CD4-positive, alpha-beta T cell treated with Interferon gamma for 1 hour (primary cell): Measurements from ENCODE around the gene HM13.
"Not testable (repeated sequence)": the region's sequence is repeated elsewhere in the genome, so short reads cannot be mapped to it uniquely, and the experiment has no call there.

Source experiments
- DNase-seq: peaks from one replicate; pipeline ENCODE4 v3.0.0-alpha.2; 2020

The HM13 gene

DNA sequence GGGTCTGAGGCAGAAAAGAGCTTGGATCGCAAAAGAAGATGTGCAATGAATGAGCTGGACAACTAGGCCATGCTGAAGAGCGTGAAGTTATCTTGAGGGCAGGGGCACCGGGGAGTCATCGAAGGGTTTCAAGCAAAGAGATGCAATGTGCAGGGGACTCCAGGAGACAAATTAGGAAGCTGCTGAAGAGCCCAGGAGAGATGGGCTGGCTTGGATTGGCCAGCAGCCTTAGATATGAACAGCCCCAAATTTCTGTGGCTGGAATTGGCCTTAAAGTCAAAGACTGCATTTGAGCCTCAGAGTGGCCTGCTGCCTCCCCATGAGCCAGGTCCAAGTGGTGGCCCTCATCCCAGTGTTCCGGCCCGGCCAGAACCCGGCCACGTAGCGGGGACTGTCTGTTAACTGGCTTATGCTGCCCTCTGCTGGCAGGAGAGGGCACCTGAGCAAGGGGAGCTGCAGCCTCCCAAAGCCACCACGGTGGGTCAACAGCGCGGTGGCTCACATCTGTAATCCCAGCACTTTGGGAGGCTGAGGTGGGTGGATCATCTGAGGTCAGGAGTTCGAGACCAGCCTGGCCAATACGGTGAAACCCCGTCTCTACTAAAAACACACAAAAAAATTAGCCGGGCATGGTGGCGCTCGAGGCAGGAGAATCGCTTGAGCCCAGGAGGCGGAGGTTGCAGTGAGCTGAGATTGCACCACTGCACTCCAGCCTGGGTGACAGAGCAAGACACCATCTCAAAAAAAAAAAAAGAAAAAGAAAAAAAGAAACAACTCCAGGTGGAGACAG lies 11.2 kb upstream of the HM13 start:
- DNase-seq = peak; percentile 68

DNA sequence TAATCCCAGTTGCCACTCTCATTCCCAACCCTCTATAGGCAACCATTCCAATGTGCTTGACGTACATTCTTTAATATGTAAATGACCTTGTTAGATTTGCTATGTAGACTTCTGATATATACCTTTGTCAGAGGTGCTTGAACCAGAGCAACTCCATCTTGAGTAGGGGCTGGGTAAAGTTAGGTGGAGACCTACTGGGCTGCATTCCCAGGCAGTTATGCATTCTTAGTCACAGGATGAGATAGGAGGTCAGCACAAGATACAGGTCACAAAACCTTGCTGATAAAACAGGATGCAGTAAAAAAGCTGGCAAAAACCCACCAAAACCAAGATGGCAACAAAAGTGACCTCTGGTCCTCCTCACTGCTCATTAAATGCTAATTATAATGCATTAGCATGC lies 8.3 kb upstream of the HM13 start:
- no peak for DNase-seq

DNA sequence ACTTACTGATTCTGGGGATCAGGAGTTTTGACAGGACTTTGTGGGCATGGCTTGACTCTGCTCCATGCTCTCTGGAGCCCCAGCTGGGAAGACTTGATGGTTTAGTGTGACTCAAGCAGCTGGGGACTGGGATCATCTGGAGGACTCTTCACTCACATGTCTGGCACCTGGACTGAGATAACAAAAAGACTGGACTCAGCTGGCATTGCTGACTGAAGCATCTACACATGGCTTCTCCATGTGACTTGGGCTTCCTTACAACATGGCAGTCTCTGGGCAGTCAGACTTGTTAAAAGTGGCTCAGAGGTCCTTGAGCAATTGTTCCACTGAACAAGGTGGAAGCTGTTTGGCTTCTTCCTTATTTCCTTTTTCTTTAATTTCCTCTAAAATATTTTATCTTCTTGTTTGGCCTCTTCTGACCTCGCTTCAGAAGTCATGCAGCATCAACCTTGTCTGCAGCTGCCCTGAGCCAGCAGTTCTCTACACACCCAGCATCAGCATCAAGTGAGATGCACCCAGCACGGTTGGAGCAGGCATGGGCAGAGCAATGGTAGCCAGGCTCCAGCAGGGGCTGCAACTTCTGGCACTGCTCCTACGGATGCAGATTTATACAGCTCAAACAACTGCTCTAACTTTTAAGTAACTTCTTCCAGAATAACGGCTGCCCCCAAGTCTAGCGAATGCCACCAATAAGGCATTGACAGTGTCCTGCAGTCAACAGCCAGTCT lies 5.6 kb upstream of the HM13 start:
- DNase-seq = no peak

DNA sequence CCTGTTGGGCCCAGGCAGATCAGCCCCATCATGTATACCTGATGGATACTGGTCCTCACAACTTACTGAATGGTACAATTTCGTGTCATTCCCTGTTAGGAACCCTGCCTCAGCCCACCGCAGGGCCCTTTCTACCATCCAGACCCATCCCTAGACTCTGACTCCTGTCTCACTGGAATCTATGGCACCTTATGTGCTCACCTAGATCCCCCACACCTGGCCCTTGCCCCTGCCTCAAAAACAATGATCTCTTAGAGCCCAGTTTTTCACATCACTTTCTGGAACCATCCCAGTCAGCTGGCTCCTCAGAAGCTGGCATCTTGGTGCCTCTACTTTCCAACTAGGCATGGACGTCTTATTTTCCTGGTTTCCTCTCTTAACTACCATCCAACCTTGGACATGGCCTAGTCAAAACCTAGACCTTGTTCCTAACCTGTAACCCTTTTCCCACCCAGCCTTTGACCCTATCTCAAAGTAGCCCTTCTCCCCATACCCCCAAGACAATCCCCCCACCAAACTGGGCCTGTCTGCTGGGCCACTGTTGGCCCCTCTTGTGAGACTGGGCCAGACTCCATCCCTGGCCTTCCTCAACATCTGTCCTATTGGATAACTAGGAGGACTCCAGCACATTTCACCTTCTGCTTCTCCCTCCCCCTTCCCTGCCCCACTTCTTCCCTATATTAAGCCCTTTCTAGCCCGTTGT lies 981 bp downstream of the HM13 start:
- no peak for DNase-seq

DNA sequence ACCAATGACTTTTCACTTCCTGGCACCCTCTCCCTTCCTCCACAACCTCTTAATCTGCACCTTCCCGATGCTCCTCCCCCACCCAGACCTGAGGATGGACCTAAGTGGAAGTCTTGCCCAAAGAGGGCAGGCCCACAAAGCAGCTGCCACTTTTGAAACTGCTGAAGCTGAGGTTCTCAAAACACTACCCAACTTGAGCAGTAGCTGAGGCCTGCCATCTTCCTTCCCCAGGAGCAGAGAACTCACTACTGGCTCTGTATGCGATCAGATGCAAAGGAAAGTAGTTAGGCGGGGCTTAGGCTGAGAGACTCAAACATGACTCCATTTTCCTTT lies 1.5 kb downstream of the HM13 start:
- DNase-seq = no peak

DNA sequence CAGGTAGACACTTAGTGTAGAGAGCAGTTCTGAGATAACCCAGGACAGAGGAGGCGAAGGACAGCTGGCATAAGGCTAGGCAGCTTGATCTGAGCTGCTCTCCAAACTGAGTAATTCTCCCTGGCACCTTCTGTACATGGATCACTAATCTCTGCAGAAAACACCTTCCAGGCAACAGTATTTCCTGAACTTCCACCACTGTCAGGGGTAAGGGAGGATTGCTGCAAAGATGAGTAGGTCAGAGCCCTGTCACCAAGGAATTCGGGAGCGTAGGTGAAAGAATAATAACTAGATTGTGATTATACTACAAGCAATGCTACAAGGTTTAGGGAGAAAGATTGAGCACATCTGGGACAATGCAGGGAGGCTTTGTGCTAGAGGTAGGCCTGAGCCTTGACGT lies 1.9 kb downstream of the HM13 start:
- DNase-seq = no peak

DNA sequence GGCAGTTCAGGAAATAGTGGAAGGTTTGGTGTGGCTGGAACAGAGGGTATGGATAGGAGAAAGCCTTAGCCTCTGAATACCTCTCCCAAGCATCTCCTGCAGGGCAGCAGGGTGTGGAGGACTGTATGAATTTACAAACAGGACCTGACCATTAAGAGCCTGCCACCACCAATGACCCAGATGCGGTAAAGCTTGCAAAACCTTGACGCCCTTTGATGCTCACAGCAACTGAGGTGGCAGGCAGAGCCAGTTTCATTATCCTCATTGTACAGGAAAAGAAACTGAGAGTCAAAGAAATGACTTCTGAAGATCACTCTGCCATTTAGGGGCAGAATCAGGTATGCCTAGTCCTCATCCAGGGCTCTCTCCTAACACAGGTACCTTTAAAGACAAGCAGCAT lies 2.4 kb downstream of the HM13 start:
- no peak for DNase-seq

DNA sequence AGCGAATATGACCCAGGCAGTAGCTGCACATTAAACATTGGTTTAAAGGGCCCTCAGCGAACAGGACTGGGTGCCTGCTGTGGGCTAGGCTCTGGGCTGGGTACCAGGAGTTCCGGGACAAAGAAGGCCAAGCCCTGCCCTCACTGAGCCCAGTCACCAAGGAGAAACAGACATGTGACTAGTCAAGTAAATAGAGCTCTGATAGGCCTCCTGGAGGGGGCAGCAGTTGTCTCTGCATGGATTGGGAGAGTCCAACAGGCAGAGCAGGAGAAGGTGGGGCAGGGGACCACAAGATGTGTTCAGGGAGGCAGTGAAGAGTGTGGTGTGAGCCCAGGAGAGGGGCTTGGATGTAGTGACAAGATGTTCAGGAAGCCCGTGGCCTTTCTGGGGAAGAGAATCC lies 3.1 kb downstream of the HM13 start:
- no peak for DNase-seq

DNA sequence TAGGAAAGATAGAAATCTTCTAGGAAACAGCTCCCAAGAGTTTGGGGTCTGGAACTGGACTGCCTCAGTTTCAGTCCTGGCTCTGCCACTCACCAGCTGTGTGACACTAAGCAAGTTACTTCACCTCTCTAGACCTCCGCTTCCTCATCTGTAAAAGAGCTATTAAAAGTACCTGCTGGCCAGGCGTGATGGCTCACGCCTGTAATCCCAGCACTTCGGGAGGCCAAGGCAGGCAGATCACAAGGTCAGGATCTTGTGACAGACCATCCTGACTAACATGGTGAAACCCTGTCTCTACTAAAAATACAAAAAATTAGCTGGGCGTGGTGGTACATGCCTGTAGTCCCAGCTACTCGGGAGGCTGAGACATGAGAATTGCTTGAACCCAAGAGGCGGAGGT lies 7.0 kb downstream of the HM13 start:
- peak; percentile 18 for DNase-seq

DNA sequence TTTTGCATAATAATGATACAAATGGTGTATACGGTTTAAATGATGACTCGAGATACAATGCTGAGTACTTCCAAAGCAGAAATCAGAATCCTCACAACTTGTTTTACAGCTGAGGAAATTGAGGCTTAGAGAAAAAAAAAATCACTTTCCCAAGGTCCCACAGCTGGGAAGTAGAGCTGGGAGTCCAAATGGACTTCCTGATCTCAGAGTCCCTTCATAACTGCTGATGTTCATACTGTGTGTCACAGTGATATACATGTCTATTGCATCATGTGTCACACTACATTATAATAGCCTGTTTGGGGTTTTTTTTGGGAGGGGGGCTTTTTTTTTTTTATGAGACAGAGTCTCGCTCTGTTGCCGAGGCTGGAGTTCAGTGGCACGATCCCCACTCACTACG lies 8.5 kb downstream of the HM13 start:
- DNase-seq = no peak

DNA sequence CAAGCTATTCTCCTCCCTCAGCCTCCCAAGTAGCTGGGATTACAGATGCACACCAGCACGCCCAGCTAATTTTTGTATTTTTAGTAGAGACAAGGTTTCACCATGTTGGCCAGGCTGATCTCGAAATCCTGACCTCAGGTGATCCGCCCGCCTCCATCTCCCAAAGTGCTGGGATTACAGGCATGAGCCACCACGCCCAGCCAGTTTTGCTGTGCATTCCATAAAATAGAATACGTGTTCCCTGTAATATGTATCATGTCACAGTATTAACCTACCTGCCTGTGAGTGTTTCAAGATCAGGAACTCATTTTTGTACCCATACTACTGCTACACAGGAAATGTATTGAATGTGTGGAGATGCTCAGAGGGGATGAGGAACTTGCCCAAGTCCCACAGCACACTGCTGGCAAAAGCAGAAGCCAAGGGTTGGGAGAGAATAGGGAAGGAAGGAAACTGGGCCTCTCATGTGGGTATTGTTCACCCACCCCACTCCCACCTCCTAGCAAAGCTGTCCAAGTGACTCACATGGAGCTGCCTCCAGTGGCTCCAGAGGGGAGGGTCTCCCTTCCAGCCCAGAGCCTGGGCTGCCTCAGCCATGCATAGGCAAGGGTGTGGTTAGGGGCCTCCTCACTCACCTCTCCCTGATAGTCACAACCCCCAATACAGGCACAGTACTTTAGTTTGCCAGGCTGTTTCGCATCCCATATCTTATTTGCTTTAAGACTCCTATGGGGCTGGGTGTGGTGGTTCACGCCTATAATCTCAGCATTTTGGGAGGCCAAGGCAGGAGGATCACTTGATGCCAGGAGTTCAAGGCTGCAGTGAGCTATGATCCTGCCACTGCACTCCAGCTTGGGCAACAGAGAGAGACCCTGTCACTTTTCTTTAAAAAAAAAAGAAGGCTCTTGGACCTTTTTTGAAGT lies 9.4 kb downstream of the HM13 start:
- peak; percentile 64 for DNase-seq

DNA sequence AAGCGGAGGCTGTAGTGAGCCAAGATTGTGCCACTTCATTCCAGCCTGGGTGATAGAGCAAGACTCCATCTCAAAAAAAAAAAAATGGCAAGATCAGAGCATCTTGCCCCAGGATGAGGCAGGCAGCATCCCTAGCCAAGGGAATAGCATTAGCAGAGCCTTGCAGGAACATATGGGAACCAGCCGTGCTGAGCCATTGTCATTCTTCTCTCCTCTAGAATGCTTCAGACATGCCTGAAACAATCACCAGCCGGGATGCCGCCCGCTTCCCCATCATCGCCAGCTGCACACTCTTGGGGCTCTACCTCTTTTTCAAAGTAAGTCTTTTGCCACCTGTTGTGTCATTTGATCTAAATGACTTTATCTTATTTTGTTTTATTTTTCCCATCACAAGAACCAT lies 13.0 kb downstream of the HM13 start:
- no peak for DNase-seq

DNA sequence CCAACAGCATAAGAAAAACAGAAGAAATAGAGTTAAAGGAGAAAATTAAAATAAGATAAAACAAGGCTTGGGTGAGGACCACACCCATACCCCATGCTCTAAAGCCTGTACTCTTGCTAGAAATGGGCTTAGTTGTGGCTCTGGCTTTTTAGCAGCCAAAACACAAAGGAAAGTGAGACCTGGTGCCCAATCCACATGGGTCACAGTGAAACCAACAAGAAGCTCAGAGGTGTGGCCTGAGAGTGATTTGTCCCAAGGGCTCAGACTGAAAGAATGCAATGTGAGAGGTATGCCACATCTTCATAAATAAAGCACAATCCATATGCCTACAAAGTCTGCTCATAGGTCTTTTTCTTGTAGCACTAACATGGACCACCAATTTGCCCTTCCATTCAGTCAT lies 21.1 kb downstream of the HM13 start:
- no peak for DNase-seq

DNA sequence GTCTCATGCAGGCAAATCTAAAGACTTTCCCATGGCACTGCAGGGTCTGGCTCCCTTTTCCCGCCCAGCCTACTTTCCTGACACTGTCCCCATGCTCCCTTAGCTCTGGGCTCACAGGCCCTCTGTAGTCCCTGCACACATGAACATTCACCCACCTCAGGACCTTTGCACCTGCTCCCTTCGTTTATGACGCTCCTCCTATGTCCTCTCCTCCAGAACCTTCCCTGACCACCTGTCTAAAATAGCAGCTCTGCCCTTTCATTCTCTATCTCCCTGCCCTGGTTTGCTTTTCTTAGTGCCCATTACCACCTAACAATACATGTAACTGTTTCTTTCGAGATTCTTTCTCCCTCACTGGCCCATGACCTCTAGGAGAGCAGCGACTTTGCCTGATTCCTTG lies 22.3 kb downstream of the HM13 start:
- DNase-seq = no peak

DNA sequence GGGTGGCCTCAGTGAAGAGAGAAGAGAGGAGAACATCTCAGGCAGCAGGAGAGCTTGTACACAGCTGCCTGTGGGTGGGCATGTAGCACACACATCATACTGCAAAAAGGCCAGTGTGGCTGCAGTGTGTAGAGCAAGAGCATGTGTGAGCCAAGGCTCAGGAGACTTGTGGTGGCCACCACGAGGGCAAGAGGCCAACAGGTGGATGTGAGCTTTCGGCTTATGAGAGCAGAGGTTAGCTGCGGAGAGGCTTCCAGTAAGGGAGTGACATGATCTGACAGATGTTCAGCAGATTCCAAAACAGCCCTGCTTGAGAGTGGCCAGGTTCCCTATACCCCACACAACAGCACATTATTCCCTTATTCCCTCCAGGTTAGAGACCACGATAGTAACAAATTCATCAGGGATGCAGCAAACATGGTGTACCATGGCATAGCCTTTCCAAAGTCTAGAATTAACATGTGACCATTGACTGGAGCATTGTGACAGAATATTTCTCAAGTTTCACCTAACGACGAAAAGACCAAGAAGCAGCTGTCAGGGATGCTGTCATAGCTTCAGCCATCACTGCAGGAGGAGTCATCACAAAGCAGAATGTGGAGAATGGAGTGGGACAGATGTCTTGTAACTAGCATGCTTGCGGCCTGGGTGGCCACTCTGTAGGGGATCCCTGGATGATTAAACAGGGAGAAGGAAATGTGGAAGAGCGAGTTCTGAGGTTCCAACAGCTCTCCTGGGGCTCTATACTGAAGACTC lies 23.1 kb downstream of the HM13 start:
- no peak for DNase-seq

DNA sequence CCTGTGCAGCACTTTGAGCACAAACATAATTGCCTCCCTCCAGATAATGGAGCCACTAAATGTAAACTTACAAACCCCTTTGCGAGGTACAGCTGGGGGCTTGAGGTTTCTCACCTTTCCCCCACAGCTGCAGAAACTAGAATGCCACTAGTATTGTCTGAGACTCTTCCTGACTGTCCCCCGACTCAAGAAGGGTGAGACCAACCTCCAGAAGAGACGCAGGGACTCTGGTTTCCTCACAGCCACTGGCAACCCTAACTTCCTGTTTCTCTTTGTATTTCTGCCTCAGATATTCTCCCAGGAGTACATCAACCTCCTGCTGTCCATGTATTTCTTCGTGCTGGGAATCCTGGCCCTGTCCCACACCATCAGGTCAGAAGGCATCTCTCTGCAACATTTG lies 23.6 kb downstream of the HM13 start:
- no peak for DNase-seq

DNA sequence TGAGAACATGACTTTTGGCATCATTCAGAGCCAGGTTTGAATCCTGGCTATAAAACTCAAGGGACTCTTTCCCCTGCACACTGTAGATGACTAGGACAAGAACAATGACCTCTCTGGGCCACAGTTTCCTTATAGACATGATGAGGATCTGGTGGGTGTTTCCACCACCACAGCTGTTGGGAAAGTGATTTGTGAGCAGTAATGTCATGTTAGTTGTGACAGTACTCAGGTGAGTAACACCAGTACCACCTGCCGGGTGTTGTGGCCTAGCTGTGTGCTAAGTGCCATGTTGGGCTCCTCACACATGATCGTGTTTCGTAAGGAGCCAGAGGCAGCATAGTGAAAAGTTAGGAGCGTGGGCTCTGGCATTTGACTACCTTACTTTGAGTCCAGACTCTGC lies 24.1 kb downstream of the HM13 start:
- no peak for DNase-seq

DNA sequence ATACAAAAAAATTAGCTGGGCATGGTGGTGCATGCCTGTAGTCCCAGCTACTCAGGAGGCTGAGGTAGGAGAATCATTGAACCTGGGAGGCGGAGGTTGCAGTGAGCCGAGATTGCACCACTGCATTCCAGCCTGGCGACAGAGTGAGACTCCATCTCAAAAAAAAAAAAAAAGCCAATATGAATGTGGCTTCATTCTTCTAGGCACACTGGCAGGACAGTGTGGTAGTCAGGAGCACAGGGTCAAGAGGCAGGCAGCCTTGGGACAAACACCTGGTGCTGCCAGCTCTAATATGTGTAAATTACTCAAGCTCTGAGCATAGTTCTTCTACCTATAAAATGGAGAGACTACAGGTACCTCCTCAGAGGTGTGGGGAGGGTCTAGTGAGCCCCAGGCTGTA lies 25.4 kb downstream of the HM13 start:
- not testable (repeated sequence) for DNase-seq

DNA sequence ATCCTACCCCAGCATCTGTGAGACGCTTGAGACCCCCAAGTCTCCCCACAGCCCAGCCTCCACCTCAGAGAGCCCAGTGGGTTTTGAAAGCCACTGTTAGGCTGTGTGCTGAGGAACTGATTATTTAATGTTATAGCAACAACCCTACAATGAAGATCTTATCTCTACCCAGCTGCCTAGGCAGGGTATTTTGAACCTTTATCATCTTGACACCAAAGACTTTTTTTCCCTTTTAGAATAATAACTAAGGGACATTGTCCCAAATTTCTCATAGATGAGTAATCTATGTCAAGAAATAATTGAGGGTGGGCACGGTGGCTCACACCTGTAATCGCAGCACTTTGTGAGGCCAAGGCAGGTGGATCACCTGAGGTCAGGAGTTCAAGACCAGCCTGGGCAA lies 26.2 kb downstream of the HM13 start:
- DNase-seq = no peak

DNA sequence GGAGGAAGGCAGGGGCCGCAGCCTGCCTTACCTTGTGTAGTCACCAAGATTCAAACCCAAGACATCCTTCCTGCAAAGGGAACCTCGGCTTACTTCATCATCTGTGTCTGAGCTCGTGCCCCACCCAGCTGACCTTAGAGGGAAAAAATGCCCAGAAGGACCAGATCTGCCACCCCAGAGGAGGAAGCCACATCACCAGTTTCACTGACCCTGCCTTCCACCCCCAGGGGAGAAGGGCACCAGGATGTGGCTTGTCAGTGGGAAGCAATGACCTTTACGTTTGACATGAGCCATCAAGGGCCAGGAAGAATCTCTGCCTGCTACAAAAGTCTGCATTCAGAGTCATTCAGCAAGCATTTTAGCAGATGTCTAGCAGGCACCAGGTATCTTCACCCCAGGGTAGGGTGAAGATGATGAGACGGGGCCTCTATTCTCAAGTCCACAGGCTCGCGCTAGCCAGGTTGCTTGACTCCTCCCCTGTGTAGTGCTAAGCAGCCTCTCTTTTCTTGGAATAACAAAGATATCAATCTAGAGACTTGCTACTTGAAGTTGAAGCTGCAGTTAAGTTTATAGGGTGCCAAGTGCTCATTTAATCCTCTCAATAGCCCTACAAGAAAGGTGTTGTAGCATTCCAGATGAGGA lies 28.1 kb downstream of the HM13 start:
- peak; percentile 6 for DNase-seq

DNA sequence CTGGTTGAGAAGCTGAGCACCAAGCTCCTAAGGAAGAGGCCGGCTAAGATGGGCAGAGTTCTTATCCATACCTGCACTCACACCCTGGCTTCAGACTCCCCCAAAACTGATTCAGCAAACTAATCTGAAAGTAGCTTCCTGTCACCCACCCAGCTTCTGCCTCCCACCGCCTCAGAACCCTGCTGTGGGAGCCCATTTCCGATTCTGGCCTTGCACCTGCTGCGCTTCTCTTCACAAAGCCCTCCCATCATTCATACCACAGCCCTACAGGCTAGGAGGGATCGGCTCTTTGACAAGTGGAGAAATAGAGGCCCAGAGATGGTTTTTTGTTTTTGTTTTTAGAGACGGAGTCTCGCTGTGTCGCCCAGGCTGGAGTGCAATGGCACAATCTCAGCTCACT lies 28.7 kb downstream of the HM13 start:
- DNase-seq = no peak
